Tibial nerve (tissue), 4 donors: ENCODE results near the gene SEL1L2. TPM values are rescaled to one million over a fixed set of nuclear protein-coding genes. Genes with fewer than 3 reads are reported as not detected.

Experiments used
- DNase-seq, 2 donors: peaks; one replicate each; pipeline ENCODE4 v3.0.0-alpha.2; 2019; ENCODE audit warnings: low spot score in 2 of 2
- H3K27ac ChIP-seq, 4 donors: fragments of 200-600 bp; sonication (generic) in 3 of 4; one replicate each; pipeline ENCODE4 v1.5.1; 2017 to 2019; ENCODE audit warnings: mild to moderate bottlenecking in 1 of 4
- H3K27me3 ChIP-seq, 2 donors: fragments of 200-600 bp; sonication (generic) in 1 of 2; one replicate each; pipeline versions ENCODE4 v1.5.1 to v1.6.0; 2017 to 2019
- H3K36me3 ChIP-seq, 3 donors: fragments of 200-600 bp; sonication (generic); one replicate each; pipeline ENCODE4 v1.5.1; 2018 to 2019
- H3K4me1 ChIP-seq, 4 donors: fragments of 200-600 bp; sonication (generic) in 3 of 4; one replicate each; pipeline ENCODE4 v1.5.1; 2017 to 2019
- H3K4me3 ChIP-seq, 4 donors: fragments of 200-600 bp; sonication (generic) in 3 of 4; one replicate each; pipeline ENCODE4 v1.5.1; 2017 to 2019; ENCODE audit warnings: mild to moderate bottlenecking in 1 of 4, moderate library complexity in 1 of 4
- H3K9me3 ChIP-seq, 4 donors: fragments of 200-600 bp; sonication (generic) in 3 of 4; one replicate each; pipeline ENCODE4 v1.5.1; 2017 to 2019
- CTCF ChIP-seq, 5 experiments: fragments of 200-600 bp in 3 of 5; fragments of 450-650 bp in 2 of 5; sonication (generic) in 3 of 5; IDR thresholded peaks; one replicate each; pipeline ENCODE4 v1.5.1; 2016 to 2019; ENCODE audit warnings: antibody characterized with exemption in 5 of 5, mild to moderate bottlenecking in 3 of 5, moderate library complexity in 2 of 5
- EP300 ChIP-seq, 2 donors: sonication (generic); formaldehyde crosslinking; IDR thresholded peaks; one replicate each; pipeline ENCODE4 v1.6.1; 2017; ENCODE audit warnings: antibody characterized with exemption in 2 of 2, mild to moderate bottlenecking in 1 of 2
- POLR2A ChIP-seq, 2 donors: fragments of 450-650 bp; IDR thresholded peaks; one replicate each; pipeline ENCODE4 v1.6.1; 2017; ENCODE audit warnings: antibody characterized with exemption in 2 of 2, mild to moderate bottlenecking in 2 of 2, moderate library complexity in 2 of 2
- WGBS, 2 donors: methylation state at CpG; one replicate each; pipeline ENCODE4 v1.1.5; 2018; 5-methylcytosine and 5-hydroxymethylcytosine counted together
- total RNA-seq, 4 donors: library from RNA; depleted of rRNA; stranded (reverse); fragments of >200 nt; gene quantifications; one replicate each; pipeline ENCODE4 v1.1.0, GENCODE V29; 2016

The SEL1L2 gene
- total RNA-seq, 4 donors from 2014 or later = not detected

DNA sequence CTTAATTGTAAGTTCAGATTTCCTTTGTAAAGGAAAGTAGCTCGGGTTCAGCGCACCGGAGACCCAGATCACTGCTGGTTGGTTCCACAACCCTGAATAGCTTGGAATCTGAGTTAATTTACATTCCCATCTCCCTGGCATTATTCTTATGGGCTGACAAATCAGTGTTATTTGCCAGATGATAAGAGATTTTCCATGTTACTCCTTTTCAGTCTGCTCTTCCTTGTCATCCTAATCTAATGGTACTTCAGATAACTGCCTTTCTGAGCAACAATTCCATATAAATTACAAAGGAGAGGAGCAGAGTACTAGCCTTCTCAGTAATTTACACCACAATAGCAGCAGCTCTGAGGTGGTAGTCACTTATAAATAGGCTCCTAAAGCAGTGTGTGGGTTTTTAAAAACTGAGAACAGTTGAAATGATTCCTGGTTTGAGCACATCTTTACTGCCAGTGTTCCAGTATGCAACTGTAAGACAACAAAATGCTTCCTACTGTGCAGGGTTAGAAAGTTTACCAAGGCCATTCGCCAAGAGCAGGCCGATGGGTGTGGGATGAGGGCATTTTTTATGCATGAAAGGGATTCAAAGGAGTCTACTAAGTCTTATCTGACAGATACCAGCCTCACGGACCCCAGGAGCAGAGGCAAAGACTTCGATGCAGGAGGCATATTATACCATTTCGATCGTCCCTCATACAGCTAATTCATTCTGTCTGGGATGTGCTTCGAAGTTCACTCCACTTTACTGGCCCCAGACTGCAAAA is 115.8 kb downstream of the SEL1L2 start:
- 57 to 68% methylated on average over 10 of the region's 10 CpGs for WGBS, 2 donors
- Histone ChIP-seq H3K27me3 (no peaks in the 10 kb centered on the region), H3K9me3 (no peaks in the 10 kb centered on the region), H3K4me1 (no peaks in the 10 kb centered on the region), H3K4me3 (no peak overlapping the region), H3K27ac (no peak overlapping the region), H3K36me3 (no peaks in the 10 kb centered on the region)
- TF ChIP-seq EP300 (IDR thresholded peaks at IDR 0.05) (no peak), POLR2A (IDR thresholded peaks at IDR 0.05) (no peak)
- DNase-seq = no peak

- TF ChIP-seq EP300 (IDR thresholded peaks at IDR 0.05) (no peak), POLR2A (IDR thresholded peaks at IDR 0.05) (no peak), CTCF (IDR thresholded peaks at IDR 0.05) (no peak)
- Histone ChIP-seq H3K4me3 (no peak overlapping the region), H3K9me3 (no peaks in the 10 kb centered on the region), H3K4me1 (no peaks in the 10 kb centered on the region), H3K36me3 (no peaks in the 10 kb centered on the region), H3K27me3 (no peaks in the 10 kb centered on the region), H3K27ac (no peak overlapping the region)
- 63 to 72% methylated on average over 5 of the region's 5 CpGs for WGBS, 2 donors
- no peak for DNase-seq
Measured at GRCh38 chr20:13873831-13874230, 116.6 kb downstream of the SEL1L2 start.

- no peak for DNase-seq
- Histone ChIP-seq H3K27me3 (no peaks in the 10 kb centered on the region), H3K4me1 (peaks cover 0 to 14% (median 0%) of the 10 kb centered on the region in 4 donors), H3K9me3 (no peaks in the 10 kb centered on the region), H3K4me3 (no peak overlapping the region), H3K36me3 (no peaks in the 10 kb centered on the region), H3K27ac (no peak overlapping the region)
- TF ChIP-seq POLR2A (IDR thresholded peaks at IDR 0.05) (no peak), CTCF (IDR thresholded peaks at IDR 0.05) (no peak)
- 78 to 80% methylated on average over 4 of the region's 4 CpGs for WGBS, 2 donors
Measured at GRCh38 chr20:13870170-13870748, 120.2 kb downstream of the SEL1L2 start.

DNA sequence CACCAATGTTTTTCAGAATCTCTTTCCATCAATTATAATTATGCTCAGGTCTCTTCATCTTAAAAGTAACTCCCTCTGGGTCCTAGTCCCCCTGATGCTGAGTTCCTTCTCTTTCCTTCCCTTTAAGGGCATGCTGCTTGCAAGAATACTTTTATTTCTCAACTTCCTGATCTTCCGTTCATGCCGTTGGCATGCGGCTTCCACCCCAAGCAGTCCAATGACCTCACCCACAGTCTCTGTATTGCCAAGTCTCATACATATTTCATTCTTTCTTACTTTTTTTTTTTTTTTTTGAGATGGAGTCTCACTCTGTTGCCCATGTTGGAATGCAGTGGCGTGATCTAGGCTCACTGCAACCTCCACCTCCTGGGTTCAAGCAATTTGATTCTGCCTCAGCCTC is 122.1 kb downstream of the SEL1L2 start:
- peaks cover 0 to 17% (median 0%) of the 10 kb centered on the region in 4 donors for H3K4me1 ChIP-seq
- H3K27me3 ChIP-seq = no peaks in the 10 kb centered on the region
- TF ChIP-seq EP300 (IDR thresholded peaks at IDR 0.05) (peak in 1 of 2 donors; percentile 52), POLR2A (IDR thresholded peaks at IDR 0.05) (no peak)
- H3K4me3 ChIP-seq = no peak overlapping the region
- 42 to 44% methylated on average over 4 of the region's 4 CpGs for WGBS, 2 donors
- peak overlapping the region in 1 of 4 donors; percentile 10 for H3K27ac ChIP-seq
- no peak for DNase-seq
- H3K36me3 ChIP-seq = no peaks in the 10 kb centered on the region
- H3K9me3 ChIP-seq = no peaks in the 10 kb centered on the region

- Histone ChIP-seq H3K36me3 (no peaks in the 10 kb centered on the region), H3K4me3 (no peak overlapping the region), H3K4me1 (peaks cover 0 to 17% (median 0%) of the 10 kb centered on the region in 4 donors), H3K9me3 (no peaks in the 10 kb centered on the region), H3K27ac (peak overlapping the region in 1 of 4 donors; percentile 26), H3K27me3 (no peaks in the 10 kb centered on the region)
- TF ChIP-seq CTCF (IDR thresholded peaks at IDR 0.05) = no peak
- peak in 1 of 2 donors; percentile 66 for TF ChIP-seq EP300 (IDR thresholded peaks at IDR 0.05)
- WGBS, 2 donors = 19 to 29% methylated on average over 5 of the region's 5 CpGs
- DNase-seq = no peak
Measured at GRCh38 chr20:13865791-13866351, 124.5 kb downstream of the SEL1L2 start.

DNA sequence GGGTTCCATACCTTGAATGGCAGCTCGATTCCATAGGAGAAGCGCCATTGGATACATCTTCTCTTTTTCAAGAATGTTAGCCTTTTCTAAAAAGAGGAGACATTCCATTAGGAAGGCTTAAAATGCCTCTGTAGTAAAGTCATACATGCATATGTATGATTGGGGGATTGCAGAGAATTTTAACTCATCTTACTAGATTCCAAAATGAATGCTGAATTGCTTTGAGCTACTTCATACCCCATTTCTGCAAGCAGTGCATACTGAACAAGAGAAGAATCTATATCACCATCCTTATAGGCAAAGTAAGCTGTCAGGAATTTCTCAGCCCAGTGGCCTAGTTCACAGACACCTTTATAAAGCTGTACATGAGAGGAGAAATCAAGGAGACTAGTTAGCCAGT is 125.3 kb downstream of the SEL1L2 start:
- Histone ChIP-seq H3K27me3 (no peaks in the 10 kb centered on the region), H3K4me1 (peaks cover 0 to 17% (median 0%) of the 10 kb centered on the region in 4 donors), H3K9me3 (no peaks in the 10 kb centered on the region), H3K36me3 (no peaks in the 10 kb centered on the region), H3K4me3 (no peak overlapping the region), H3K27ac (peak overlapping the region in 1 of 4 donors; percentile 26)
- 77 to 90% methylated on average over 2 of the region's 2 CpGs for WGBS, 2 donors
- DNase-seq = no peak
- TF ChIP-seq EP300 (IDR thresholded peaks at IDR 0.05) (no peak), POLR2A (IDR thresholded peaks at IDR 0.05) (no peak), CTCF (IDR thresholded peaks at IDR 0.05) (no peak)
